CD14-positive monocyte (primary cell): ENCODE results near the gene PFKFB4. TPM values are rescaled to one million over a fixed set of nuclear protein-coding genes. Genes with fewer than 3 reads are reported as not detected.
A peak's percentile ranks its signal among the peaks of the same experiment; 100 is the strongest.

Source experiments
- DNase-seq, 3 donors: peaks; one replicate each; pipeline ENCODE4 v3.0.0-alpha.2; 2011 to 2022
- H2AFZ ChIP-seq: 2 replicates; pipeline ENCODE4 v1.6.0; 2012; ENCODE audit warnings: mild to moderate bottlenecking, low read depth, low read length, inconsistent platforms; ENCODE audit not compliant: insufficient read depth, poor library complexity, severe bottlenecking
- H3K27ac ChIP-seq, 2 donors: 1 replicate in 1 of 2; 2 replicates in 1 of 2; pipeline ENCODE4 v1.5.1; 2012 to 2013; ENCODE audit warnings: low read length in 2 of 2, control low read depth in 1 of 2, inconsistent platforms in 1 of 2, low read depth in 1 of 2, mild to moderate bottlenecking in 1 of 2
- H3K27me3 ChIP-seq, 2 donors: one replicate each; pipeline versions ENCODE4 v1.6.0 to v1.6.1; 2011 to 2013; ENCODE audit warnings: low read length in 2 of 2; ENCODE audit not compliant: control insufficient read depth in 2 of 2, insufficient read depth in 2 of 2
- H3K36me3 ChIP-seq, 2 donors: replicated peaks in 1 of 2; 1 replicate in 1 of 2; 2 replicates in 1 of 2; pipeline versions ENCODE4 v1.5.1 to v1.6.1; 2012 to 2013; ENCODE audit warnings: low read length in 2 of 2, control low read depth in 1 of 2, inconsistent platforms in 1 of 2, mild to moderate bottlenecking in 1 of 2; ENCODE audit not compliant: insufficient read depth in 2 of 2, control insufficient read depth in 1 of 2
- H3K4me1 ChIP-seq, 2 donors: 1 replicate in 1 of 2; 2 replicates in 1 of 2; pipeline versions ENCODE4 v1.5.1 to v1.6.1; 2012 to 2013; ENCODE audit warnings: low read length in 2 of 2, control low read depth in 1 of 2, inconsistent platforms in 1 of 2, mild to moderate bottlenecking in 1 of 2, moderate library complexity in 1 of 2; ENCODE audit not compliant: insufficient read depth in 2 of 2, control insufficient read depth in 1 of 2
- H3K4me2 ChIP-seq: replicated peaks from 2 replicates; pipeline ENCODE3; 2012; ENCODE audit warnings: low read length, moderate library complexity, mild to moderate bottlenecking; ENCODE audit not compliant: poor library complexity, severe bottlenecking; ENCODE audit errors: extremely low read depth
- H3K4me3 ChIP-seq, 3 experiments: fragments of 200-600 bp in 1 of 3; sonication (generic) in 1 of 3; replicated peaks in 1 of 3; 1 replicate in 2 of 3; 2 replicates in 1 of 3; pipeline ENCODE4 v1.5.1; 2011 to 2013; ENCODE audit warnings: low read length in 3 of 3, mild to moderate bottlenecking in 3 of 3, control low read depth in 2 of 3, low read depth in 2 of 3, inconsistent platforms in 1 of 3, moderate library complexity in 1 of 3
- H3K79me2 ChIP-seq: 2 replicates; pipeline ENCODE4 v1.6.0; 2012; ENCODE audit warnings: mild to moderate bottlenecking, control low read depth, inconsistent platforms, low read length, moderate library complexity; ENCODE audit not compliant: insufficient read depth
- H3K9ac ChIP-seq: 2 replicates; pipeline ENCODE4 v1.6.0; 2017; ENCODE audit warnings: low read length, mild to moderate bottlenecking; ENCODE audit not compliant: insufficient read depth, poor library complexity, severe bottlenecking
- H3K9me3 ChIP-seq, 2 donors: replicated peaks in 1 of 2; 1 replicate in 1 of 2; 2 replicates in 1 of 2; pipeline versions ENCODE4 v1.5.1 to v1.6.1; 2012 to 2013; ENCODE audit warnings: low read length in 2 of 2, control low read depth in 1 of 2; ENCODE audit not compliant: control insufficient read depth in 1 of 2, insufficient read depth in 1 of 2
- H4K20me1 ChIP-seq: 2 replicates; pipeline ENCODE4 v1.6.0; 2012; ENCODE audit warnings: mild to moderate bottlenecking, low read length, control low read depth, moderate library complexity; ENCODE audit not compliant: insufficient read depth
- H3K27ac Mint-ChIP-seq, 7 donors: one replicate each; pipeline ENCODE4 v1.8.0; 2020; ENCODE audit warnings: mild to moderate bottlenecking in 7 of 7, mixed read lengths in 7 of 7, moderate library complexity in 6 of 7, inconsistent platforms in 2 of 7
- H3K27me3 Mint-ChIP-seq, 3 donors: one replicate each; pipeline ENCODE4 v1.8.0; 2021 to 2022; ENCODE audit warnings: low read depth in 3 of 3, mild to moderate bottlenecking in 3 of 3, mixed read lengths in 3 of 3, moderate library complexity in 3 of 3, inconsistent platforms in 1 of 3
- H3K36me3 Mint-ChIP-seq, 2 donors: one replicate each; pipeline ENCODE4 v1.8.0; 2020; ENCODE audit warnings: mixed read lengths in 2 of 2, inconsistent platforms in 1 of 2, mild to moderate bottlenecking in 1 of 2
- H3K4me1 Mint-ChIP-seq: one replicate; pipeline ENCODE4 v1.8.0; 2020; ENCODE audit warnings: mild to moderate bottlenecking, mixed read lengths
- H3K4me3 Mint-ChIP-seq, 2 donors: one replicate each; pipeline ENCODE4 v1.8.0; 2020; ENCODE audit warnings: mild to moderate bottlenecking in 2 of 2, mixed read lengths in 2 of 2, moderate library complexity in 1 of 2
- H3K9me3 Mint-ChIP-seq, 7 donors: one replicate each; pipeline ENCODE4 v1.8.0; 2020 to 2022; ENCODE audit warnings: mixed read lengths in 7 of 7, mild to moderate bottlenecking in 6 of 7, moderate library complexity in 6 of 7, inconsistent platforms in 2 of 7
- CTCF ChIP-seq: fragments of 200-600 bp; IDR thresholded peaks from one replicate; pipeline ENCODE4 v1.8.0; 2022; ENCODE audit warnings: antibody characterized with exemption, mild to moderate bottlenecking
- WGBS: methylation state at CpG from one replicate; pipeline ENCODE4 v1.1.5; 2013; ENCODE audit warnings: missing lambda C conversion rate; ENCODE audit not compliant: insufficient coverage; 5-methylcytosine and 5-hydroxymethylcytosine counted together
- intact Hi-C, 2 donors: fragments of 100-400 bp; cut with micrococcal nuclease; formaldehyde crosslinking; loops; one replicate each; pipeline versions ENCODE4 v1.15.0 to v1.15.1; 2023
- polyA plus RNA-seq, 3 donors: library from polyadenylated mRNA; depleted of rRNA in 1 of 3; unstranded in 2 of 3; stranded (reverse) in 1 of 3; fragments of 300-500 nt in 2 of 3; fragments of >200 nt in 1 of 3; fragmentation: Illumina TruSeq in 2 of 3; gene quantifications; 1 replicate in 2 of 3; 2 replicates in 1 of 3; pipeline ENCODE4 v1.2.3, GENCODE V29; 2012 to 2021

Gene PFKFB4
- polyA plus RNA-seq, 3 donors = 32.2 to 44.9 (median 34.9) TPM

GRCh38 chr3:48505146-48505545 lies 51.5 kb downstream of the PFKFB4 start:
- H3K79me2 ChIP-seq = peaks cover 21% of the 10 kb centered on the region
- H3K4me2 ChIP-seq = peak overlapping the region; percentile 99
- H3K36me3 ChIP-seq = peaks cover 0 to 14% of the 10 kb centered on the region in 2 donors
- Mint-ChIP-seq H3K27me3 (peaks cover 0 to 1% (median 0%) of the 10 kb centered on the region in 3 donors), H3K4me1 (peaks cover 71% of the 10 kb centered on the region), H3K36me3 (peaks cover 16% of the 10 kb centered on the region in 2 donors), H3K9me3 (no peaks in the 10 kb centered on the region), H3K27ac (peak overlapping the region in 3 of 7 donors; percentile 28 to 72 (median 63)), H3K4me3 (peak overlapping the region in 1 of 2 donors; percentile 12)
- no peak overlapping the region for H3K27ac ChIP-seq
- 100% methylated on average over 1 of the region's 2 CpGs for WGBS
- peak overlapping the region in 1 of 3 experiments; percentile 93 for H3K4me3 ChIP-seq
- no peak for DNase-seq
- peak overlapping the region; percentile 89 for H3K9ac ChIP-seq
- no peak for TF ChIP-seq CTCF
- no peaks in the 10 kb centered on the region for H3K9me3 ChIP-seq
- intact Hi-C loops = no loop called here
- no peak overlapping the region for H2AFZ ChIP-seq
- no peaks in the 10 kb centered on the region for H3K27me3 ChIP-seq
- peaks cover 43 to 57% of the 10 kb centered on the region in 2 donors for H3K4me1 ChIP-seq
- peaks cover 31% of the 10 kb centered on the region for H4K20me1 ChIP-seq

- Mint-ChIP-seq H3K9me3 (peaks cover 0 to 2% (median 0%) of the 10 kb centered on the region in 7 donors), H3K27ac (peak within 1 kb of the TSS; percentile 68 to 90 (median 82)), H3K4me3 (peak within 1 kb of the TSS; percentile 89 to 90), H3K4me1 (peaks cover 71% of the 10 kb centered on the region), H3K36me3 (peaks cover 19 to 21% of the 10 kb centered on the region in 2 donors), H3K27me3 (peaks cover 0 to 1% (median 0%) of the 10 kb centered on the region in 3 donors)
- no peaks in the 10 kb centered on the region for H3K27me3 ChIP-seq
- peak within 1 kb of the TSS; percentile 99 for H3K4me2 ChIP-seq
- intact Hi-C loops = no loop called here
- H2AFZ ChIP-seq = peak within 1 kb of the TSS; percentile 90
- H3K4me1 ChIP-seq = peaks cover 43 to 57% of the 10 kb centered on the region in 2 donors
- H3K36me3 ChIP-seq = peaks cover 0 to 22% of the 10 kb centered on the region in 2 donors
- peak within 1 kb of the TSS; percentile 68 to 89 for H3K27ac ChIP-seq
- TF ChIP-seq CTCF = no peak
- H3K9me3 ChIP-seq = no peaks in the 10 kb centered on the region
- 3% methylated on average over 52 of the region's 66 CpGs for WGBS
- peaks cover 21% of the 10 kb centered on the region for H3K79me2 ChIP-seq
- peak within 1 kb of the TSS; percentile 84 to 93 (median 87) for H3K4me3 ChIP-seq
- H4K20me1 ChIP-seq = peaks cover 36% of the 10 kb centered on the region
- peak; percentile 28 to 52 (median 50) for DNase-seq
- peak within 1 kb of the TSS; percentile 89 for H3K9ac ChIP-seq
Measured at GRCh38 chr3:48504051-48504946, 52.3 kb downstream of the PFKFB4 start, which contains the start of gene SHISA5. Gene SHISA5 (minus strand): TSS chr3:48504174. CDS start chr3:48504094, 80 bp downstream.
